NCI-H1436 treated with DMSO at 0.1 percent for 48 hours (cell line): ENCODE measurements around the gene CCDC148.
A peak's percentile ranks its signal among the peaks of the same experiment; 100 is the strongest.

Source experiments
- DNase-seq: peaks from one replicate; lab custom pipeline; 2025; lab: John Stamatoyannopoulos, UW

The CCDC148 gene

DNA sequence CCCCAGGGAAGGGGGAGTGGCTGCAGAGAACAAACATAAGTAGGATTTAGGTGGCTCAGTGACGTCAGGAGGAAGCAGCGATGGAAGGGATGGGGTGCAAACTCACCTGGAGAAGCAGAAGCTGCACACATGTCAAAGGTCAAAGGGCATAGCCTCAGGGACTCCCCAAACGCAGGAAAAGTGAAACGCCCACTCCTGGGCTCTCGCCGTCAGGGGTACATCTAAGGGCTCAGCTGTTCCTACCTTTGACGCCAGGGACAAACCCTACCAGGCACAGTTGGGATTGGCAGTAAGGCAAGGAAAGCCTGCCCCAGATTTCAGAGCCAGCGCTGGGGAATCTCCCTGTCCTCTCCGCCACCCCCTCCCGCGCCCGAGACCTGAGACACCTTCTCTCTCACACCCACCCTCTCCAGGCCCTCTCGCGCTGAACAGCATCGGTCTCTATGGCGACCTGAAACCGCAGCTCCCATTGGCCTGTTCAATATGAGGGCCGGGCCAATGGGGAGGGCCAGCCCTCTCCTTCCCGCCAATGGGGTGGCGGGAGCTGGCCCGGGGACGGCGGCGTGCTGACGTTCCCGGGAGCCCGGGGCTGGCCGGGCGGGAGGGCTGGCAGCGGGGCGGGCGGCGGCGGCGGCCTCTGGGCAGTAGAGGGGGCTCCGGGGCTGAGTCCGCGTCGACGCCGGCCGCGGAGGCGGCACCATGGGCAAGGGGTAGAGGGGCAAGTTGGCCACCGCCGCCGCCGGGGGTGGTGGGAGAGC lies at the start of gene CCDC148, which contains the start of gene PKP4:
TSS of gene CCDC148 (minus strand) at position 445 of the 758 bp plus-strand sequence. CDS start at position 131, 314 bp downstream.
TSS of gene PKP4 (plus strand) at position 644 of the 758 bp plus-strand sequence. CDS start 76,233 bp downstream, outside the sequence.
- DNase-seq, result peak; percentile 67

DNA sequence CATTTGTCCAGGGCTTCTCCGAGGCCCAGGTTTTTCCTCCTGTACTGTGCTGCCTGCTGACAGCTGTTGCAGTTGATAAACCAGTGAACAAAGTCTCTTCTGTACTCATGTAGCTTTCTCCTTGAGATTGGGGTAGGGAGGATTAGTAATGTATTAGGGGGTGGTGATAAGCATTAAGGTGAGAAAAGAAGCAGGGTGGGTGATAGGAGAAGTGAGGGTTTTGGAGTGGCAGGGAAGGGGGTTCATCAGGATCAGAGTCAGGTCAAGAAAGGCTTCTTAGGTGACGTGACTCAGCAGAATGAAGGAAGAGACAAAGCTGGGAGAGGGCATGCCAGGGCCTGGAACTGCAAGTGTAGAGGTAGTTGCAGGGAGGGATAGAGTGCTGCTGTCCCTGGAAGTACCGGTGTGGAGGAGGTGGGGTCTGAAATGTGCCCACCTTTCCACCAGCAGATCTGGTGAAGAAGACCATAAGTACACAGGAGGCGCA lies 48.9 kb upstream of the CCDC148 start:
- DNase-seq, result no peak

DNA sequence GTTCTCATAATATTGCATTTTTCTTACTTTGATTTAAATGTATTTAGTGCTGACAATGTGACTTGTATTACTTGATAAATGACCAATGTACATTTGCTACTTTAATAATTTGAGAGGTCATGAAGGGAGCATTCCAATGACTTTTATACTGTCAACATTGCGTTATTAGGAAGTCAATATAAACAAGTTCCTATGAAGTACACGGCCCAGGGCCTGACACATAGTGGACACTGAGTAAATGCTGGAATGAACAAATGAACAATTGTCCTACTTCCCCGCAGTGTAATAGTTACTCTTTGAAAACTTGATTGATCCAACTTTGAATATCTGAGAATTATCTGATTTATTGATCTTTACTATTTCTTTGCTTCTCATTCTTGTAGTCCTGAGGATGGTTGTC lies 47.5 kb upstream of the CCDC148 start:
- no peak for DNase-seq

DNA sequence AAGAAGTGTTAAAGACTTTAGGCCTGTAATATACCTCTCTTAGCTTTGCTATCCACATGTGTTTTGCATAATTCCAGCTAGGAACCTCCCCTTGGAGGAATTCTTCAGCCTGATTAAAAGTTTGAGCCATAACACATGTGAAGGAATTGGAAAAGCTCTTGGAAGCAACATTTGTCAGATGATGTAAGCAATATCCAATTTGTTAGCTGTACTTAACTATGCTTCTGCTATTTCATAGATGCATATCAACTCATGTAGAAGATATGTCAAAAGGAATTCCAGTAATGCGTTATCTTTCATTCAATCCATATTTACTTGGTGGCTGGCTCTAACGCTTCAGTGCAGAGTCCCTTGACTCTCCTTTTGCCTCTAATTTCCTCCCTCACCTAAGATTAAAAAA lies 46.4 kb upstream of the CCDC148 start:
- DNase-seq, result no peak

DNA sequence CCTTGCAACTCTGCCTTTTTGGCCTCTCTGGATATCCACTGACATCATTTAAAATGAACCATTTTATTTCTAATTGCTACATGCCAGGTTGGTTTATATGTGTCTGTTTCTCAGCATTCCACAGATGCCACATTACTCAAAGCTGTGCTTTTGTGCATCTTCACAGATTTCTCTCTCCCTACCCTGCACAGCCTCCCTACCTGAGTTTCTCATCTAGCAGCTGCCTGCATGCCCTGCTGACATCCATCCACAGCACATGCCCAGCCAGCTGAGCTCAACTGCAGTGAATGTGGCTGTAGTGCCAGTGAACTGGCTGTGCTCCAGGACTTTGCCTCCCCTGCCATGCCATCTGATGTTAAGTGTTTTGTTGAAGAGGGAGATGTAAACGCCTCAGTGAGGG lies 44.7 kb upstream of the CCDC148 start:
- no peak for DNase-seq

DNA sequence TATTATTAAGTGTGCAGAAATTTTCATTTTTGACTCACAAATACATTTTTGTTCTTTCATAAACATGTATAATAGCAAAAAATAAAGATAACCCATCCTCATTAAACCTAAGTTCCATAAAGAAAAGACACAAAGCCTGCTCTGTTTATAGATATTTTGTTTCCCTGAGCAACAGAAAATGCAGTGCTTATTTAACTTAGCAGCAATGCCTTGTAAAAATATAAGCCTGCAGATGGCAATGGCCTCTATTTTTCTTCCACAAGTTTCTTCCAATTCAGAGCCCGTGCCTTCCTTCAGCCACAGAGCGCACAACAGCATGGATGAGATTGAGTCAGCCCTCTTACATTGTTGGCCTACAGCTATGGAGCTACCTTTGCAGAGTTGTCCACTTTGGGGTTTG lies 43.8 kb upstream of the CCDC148 start:
- DNase-seq, result no peak

DNA sequence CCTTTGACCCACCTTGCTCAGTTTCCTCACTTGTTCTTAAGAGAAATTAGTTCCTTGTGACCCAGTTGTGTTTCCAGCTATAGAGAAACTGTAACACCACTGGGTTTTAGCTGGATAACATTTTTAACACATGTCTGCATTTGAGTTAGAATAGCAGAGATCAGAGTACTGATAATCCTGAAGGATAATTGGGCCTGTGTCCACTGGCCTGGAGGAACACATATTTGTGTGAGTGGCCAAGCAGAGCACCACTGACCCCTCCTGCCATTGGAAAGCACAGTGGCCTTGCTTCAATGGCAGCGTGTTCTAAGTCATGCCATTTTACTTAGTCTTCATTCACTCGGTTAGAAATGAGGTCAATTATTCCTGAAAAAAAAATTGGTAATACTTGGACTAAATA lies 42.8 kb upstream of the CCDC148 start:
- DNase-seq, result no peak

DNA sequence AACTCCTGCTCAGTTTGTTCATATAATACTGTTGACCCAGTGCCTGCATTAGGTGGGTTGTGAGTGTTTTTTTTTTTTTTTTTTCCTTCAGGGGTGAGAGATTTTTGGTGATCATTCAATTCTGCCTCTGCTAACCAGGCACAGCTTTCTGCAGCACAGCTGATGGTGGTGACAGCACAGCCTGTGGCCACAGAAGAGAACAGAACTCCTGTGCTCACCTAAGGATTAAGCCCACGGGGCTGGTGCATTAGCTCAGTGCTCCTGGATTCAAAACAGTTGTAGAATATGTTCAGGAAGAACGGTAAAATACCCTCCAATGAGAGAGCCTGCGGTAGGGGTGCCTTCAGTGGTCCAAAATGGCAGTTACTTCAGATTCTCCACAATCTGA lies 42.2 kb upstream of the CCDC148 start:
- no peak for DNase-seq

DNA sequence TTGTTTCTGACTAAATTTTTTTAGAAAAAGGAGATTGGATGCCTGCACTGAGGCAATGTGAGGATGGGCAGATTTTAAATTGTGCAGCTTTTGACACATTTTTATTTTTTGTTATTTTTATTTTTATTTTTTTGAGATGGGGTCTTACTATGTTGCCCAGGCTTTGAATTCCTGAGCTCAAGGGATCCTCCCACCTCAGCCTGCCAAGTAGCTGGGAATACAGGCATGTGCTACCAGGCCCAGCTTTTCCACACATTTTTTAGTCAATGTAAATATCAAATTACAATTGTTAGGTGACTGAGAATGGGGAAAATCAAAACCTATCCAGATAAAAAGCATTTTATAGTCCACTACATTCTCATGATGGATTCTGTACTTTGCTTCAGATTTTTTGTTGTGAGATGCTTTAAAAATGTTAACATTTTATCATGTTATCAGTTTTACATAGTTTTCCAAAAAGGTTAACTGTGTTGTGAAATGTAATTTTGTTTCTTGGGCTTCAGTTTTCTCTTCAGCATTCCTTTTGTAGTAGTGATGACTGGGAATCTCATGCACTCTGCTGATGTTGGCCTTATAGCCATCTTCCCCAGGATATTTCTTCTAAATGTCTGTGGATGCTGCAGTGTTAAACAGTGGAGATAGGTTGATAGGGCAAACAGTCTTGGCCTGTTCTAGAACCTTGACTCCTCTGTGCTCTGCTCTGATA lies 41.6 kb upstream of the CCDC148 start:
- DNase-seq, result no peak

DNA sequence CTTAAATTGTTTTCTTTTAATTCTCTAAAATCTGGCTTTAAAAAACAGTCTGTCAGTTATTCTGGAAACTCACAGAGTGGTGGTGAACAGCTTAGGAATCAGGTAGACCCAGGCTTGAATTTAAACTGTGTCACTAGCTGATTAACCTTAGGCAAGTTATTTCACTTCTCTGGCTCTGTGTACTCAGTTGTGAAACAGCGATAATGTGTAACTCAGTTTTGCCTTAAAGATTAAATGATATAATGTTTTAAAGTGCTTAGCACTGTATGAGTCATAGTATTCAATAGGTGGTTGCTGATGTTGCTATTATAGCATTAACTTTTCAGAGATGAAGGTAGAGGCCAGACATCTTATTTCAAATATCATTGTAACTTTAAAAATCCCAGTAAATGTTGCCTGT lies 40.9 kb upstream of the CCDC148 start:
- no peak for DNase-seq

DNA sequence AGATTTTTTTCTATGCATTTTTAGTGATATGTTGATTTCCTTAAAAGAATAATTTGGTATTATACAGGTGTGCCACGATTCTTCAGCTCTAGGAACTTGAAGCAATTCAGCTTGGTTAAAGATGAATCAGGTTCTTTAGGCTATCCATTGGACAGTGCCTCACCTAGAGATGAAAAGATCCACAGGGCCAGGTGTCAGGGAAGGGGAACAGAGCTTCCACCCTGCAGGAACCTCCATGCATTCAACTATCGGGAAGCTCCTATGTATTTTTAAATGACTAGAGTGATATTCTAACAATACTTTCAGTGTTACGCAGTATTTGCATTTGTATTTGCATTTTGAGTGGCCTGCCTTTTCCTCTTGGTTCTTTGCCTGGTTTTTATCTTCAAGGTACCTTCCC lies 40.4 kb upstream of the CCDC148 start:
- DNase-seq, result no peak

DNA sequence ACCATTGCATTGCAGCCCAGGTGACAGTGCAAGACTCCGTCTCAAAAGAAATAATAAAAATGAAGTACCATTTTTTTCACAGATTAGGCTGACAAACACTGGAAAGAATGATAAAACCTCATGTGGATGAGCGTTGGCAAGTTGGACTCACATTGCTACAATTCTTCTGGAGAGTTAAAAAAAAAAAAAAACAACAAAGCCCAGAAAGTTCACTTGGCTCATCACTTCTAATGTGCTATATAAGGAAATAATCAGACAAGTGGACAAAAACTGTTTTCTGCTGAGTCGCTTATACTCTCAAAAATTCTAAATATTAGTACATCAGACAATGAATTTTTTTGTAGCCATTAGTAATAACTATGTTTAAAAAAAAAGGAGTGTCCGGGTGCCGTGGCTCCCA lies 38.6 kb upstream of the CCDC148 start:
- DNase-seq, result no peak

DNA sequence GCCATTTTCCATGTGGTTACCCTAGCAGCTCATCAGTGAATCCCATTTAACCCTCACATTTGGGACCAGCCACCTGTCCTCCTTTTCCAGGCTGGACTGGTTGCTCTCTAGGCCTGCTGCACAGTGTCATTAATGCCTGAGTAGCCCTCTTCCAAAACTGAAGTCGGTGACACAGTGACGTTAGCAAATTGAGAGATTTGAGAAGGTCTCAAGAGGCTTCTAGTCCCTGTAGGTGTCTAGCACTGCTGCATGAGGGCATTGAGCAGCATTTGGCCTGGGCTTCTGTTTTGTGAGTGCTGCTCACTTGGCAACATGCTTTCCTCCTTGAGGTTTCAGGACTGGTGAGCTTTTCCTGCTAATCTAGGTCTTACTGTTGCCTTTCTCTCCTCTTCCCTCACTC lies 36.9 kb upstream of the CCDC148 start:
- DNase-seq, result peak; percentile 60

DNA sequence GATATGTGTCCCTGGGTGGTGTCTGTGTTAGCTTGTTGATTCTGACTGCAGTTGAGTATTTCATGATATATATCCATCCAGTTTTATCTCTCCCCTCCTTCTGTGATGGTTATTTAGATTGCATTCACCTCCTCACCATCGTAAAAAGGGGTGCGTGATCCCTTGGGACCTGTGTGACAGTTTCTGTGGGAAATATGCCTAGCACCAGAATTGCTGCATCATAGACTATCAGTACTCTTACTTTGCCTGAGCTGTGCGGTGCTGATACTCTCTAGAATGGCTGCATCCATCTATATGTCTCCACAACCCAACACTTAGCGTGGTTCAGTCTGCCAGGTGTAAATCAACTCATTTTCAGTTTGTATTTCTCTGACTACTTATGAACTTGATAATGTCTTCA lies 34.5 kb upstream of the CCDC148 start:
- no peak for DNase-seq

DNA sequence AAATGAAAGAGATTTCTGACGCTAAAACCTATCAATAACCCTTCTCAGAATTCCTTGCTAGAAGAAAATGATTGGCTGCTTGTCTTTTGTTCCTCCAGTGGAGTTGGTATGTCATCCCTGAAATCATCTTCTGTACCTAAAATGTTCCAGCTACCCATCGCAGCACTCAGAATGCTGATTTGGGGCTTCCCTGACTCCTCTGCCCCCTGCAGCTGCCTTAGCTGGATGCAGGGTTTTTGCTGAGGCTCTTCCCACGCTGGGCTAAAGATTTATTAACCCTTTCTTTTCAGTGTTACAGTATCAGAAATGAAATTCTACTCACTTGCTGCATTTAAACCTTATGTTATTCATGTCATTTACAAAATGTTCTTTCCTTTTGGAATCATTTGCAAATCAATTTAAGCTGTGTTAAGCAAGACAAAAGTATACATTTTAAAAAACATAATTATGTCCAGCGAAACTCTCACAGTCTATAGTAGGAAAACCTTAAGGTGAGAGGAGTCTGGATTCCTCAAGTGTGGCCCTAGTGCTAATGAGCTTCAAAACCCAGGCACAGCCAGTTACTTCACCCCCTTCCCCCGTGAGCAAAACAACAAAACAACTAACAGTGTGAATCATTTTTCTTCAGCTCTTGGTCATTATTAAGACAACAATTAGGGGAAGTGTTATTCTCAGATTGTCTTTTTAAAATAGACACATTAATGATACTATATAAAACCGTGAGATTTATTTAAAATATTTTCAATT lies 33.0 kb upstream of the CCDC148 start:
- no peak for DNase-seq

DNA sequence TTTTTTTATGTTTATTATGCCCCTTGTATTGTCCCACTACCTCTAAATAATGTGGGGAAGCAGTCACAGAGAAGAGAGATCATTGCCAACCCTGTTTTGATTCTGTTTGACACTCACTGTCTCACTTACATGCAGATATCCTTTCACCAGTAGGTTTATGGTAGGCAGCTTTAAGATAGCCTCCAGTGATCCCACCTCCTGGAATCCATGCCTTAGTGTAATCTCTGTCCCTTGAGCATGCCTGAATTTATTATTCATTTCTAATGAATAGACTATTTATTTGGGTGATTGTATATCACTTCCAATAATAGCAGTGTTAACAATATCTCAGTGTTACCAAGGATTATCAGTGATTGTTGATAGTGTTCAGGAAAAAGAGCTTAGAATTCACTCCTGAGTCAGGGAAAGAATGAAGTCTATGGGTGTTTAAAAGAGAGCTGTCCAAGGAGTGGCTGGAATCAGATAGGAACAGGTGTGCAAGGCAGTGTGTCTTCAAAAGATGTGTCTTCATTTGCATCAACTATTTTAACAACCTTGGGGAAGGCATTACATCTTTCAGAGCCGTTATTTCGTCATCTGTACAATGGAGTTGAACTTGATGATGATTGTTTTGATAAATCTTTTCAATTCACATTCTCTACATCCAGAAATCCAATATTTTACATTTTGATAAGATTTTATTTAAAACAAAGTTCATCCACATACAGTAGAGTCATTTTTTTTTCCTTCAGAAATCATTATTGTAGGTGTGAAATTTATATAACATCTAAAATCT lies 32.1 kb upstream of the CCDC148 start:
- no peak for DNase-seq

DNA sequence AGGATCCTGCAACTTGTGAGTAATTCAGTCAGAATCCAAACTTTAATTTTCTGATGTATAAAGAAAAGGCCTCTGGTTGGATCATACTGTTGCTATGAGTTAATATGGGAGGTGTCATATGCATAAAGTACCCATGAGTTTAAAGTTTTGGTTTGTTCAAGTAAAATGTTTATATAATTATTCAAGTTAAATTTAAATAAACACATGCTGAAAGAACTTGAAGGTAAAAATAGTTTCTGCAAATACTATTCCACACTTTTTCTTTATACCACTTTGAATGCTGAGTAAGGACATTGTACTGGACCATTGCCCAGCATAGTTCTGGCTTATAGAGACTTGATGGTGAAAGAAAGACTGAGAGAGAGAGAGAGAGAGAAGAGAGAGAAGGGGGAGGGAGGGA lies 30.9 kb upstream of the CCDC148 start:
- DNase-seq, result no peak

DNA sequence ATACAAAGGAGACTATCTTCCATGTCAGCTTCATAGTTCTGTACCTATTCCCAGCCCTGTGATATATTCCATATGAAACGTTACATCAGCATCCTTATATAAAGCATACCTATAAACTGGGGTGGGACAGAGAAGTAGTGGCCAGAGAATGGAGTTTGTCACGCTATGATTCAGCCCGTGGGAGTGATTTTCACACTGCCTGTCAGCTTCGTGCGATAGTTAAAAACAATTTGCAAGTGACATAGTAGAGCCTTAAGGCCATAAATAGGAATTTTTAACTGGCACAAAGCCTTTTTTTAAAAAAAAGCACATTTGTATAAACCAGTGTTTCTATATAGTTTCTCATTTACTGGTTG lies 30.4 kb upstream of the CCDC148 start:
- DNase-seq, result no peak

DNA sequence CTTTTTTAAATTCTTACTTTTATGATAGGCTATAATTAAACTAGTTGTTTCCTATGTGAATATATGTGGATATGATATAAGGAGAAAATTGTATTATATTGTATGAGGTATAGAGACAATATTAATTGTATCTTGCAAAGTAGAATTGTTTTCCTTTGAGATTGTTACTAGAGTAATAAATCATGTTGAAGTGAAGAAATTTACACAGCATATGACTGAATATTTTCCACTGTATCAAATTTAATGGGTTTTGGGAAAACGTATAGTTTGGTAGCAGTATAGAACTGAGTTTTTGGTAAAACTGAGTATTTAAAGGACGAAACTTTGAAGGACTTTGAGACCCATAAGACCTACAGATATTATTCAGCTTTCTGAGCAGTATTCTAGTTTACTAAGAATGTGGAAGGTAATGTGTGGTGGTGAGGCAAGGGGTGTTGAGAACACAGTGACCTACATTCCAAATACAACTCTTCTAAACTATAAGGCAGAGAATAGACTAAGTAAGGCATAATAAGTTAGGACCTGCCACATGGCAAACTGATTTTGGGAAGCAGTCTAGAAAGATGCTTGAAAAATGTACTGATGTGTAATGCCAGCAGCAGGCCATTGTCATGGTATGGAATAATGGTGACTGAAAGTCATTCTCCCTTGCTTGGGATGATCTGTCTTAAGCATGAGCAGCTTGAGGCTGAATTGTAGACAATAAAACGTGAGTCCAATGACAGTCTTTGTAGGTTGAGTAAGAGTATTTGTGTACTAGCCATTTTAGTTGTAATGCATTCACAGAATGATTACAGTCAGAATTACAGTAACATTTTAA lies 29.8 kb upstream of the CCDC148 start:
- no peak for DNase-seq

DNA sequence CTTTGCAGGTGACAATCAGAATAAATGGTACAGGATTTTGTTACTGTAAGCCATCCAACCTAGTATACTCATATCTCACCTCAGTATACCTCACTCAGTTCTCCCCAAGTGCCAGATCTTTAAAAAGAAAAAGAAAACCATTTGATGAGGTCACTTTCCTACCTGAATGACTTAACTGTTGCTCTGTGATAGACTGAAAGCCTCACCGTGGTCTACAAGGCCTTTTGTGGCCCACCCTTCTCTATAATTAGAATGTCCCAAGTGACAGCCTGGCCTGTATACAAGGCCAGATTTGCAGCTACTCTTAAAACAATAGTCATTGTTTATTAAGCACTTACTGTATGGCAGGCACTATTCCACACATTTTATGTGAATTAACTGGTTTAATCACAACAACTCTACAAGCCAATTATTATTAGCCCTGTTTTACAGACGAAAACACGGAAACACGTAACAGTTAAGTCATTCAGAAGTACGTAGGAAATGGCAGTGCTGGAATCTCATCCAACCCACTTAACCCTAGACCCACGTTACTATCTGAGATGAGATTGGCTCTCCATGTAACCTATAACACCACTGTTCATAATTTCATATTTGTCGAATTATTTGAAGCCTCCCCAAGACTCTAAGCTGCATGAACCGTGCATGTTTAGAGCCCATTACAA lies 28.5 kb upstream of the CCDC148 start:
- no peak for DNase-seq

DNA sequence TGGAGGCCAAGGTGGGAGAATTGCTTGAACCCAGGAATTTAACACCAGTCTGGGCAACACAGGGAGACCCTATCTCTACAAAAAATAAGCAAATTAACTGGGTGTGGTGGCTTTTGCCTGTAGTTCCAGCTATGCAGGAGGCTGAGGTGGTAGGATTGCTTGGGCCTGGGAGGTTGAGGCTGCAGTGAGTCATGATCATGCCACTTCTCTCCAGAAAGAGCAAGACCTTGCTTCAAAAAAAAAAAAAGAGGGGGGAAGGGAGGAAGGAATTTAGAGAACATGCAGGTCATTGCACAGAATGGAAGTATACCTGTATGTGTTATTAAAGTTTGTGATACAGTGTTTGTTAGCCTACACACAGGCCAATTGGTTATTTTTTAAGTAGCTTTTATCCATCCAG lies 26.0 kb upstream of the CCDC148 start:
- DNase-seq, result no peak
